T-helper 1 cell (primary cell): ENCODE results near the gene IRF2BP2.

ENCODE experiments used
- DNase-seq, 5 donors: peaks; one replicate each; pipeline ENCODE4 v3.0.0-alpha.2; 2012 to 2020

The IRF2BP2 gene

DNA sequence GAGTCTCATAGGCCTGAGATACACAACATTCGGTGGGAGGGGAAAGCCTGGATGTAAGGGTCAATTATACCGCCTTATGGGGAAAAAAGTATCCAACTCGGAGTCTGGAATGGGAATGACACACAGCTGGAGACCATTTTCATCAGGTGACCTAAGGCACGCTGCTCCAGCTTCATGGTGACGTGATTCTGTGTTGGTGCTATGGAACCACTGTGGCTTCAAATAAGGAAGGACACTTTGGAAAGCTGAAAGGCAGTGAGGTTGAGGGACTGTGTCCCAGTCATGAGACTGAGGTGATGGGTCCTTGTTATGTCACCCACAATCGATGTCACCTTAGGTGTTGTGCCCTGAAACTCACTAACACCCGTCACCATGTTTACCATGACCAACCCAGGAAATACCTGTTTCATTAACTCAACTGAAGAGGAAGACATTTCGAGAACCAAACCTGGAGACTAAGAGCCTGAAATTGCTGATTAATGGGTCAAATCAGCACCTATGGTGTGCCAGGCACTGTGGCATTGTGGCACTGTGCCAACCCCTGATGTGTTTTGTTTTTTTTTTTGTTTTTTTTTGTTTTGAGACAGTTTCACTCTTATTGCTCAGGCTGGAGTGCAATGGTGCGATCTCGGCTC, 54.5 kb downstream of the IRF2BP2 start:
- DNase-seq: no peak

GRCh38 chr1:234554698-234555311, 55.2 kb downstream of the IRF2BP2 start:
- DNase-seq: no peak
